H9 (cell line): ENCODE data around the gene MYBBP1A. TPM values are rescaled to one million over a fixed set of nuclear protein-coding genes. Genes with fewer than 3 reads are reported as not detected.

ENCODE experiments used
- DNase-seq: peaks from one replicate; pipeline ENCODE4 v3.0.0-alpha.2; 2017
- H2AFZ ChIP-seq: one replicate; pipeline ENCODE4 v1.6.1; 2013; ENCODE audit warnings: mild to moderate bottlenecking, low read length, control low read depth, moderate library complexity
- H2AK5ac ChIP-seq: 2 replicates; pipeline ENCODE4 v1.6.1; 2013; ENCODE audit warnings: low read length, control low read depth, mixed read lengths; ENCODE audit not compliant: insufficient read length
- H2BK120ac ChIP-seq: one replicate; pipeline ENCODE4 v1.6.1; 2013; ENCODE audit warnings: low read depth, mild to moderate bottlenecking, low read length, control low read depth, inconsistent platforms; ENCODE audit not compliant: poor library complexity, severe bottlenecking
- H2BK12ac ChIP-seq: 2 replicates; pipeline ENCODE4 v1.6.1; 2013; ENCODE audit warnings: low read length, control low read depth, mixed read lengths, low read depth; ENCODE audit not compliant: insufficient read length
- H2BK15ac ChIP-seq: 2 replicates; pipeline ENCODE4 v1.6.1; 2013; ENCODE audit warnings: low read depth, low read length, control low read depth
- H2BK20ac ChIP-seq: one replicate; pipeline ENCODE4 v1.6.1; 2013; ENCODE audit warnings: low read depth, mild to moderate bottlenecking, low read length, control low read depth, inconsistent platforms; ENCODE audit not compliant: poor library complexity, severe bottlenecking
- H2BK5ac ChIP-seq: 2 replicates; pipeline ENCODE4 v1.6.1; 2013; ENCODE audit warnings: low read length, control low read depth, mixed read lengths; ENCODE audit not compliant: insufficient read length
- H3K14ac ChIP-seq: 2 replicates; pipeline ENCODE4 v1.6.1; 2013; ENCODE audit warnings: low read length, control low read depth; ENCODE audit not compliant: insufficient read depth
- H3K18ac ChIP-seq: 2 replicates; pipeline ENCODE4 v1.6.1; 2013; ENCODE audit warnings: low read depth, mild to moderate bottlenecking, mixed read lengths, low read length, control low read depth; ENCODE audit not compliant: insufficient read length
- H3K23ac ChIP-seq: 2 replicates; pipeline ENCODE4 v1.6.1; 2013; ENCODE audit warnings: low read length, control low read depth, mixed read lengths, low read depth; ENCODE audit not compliant: insufficient read length
- H3K23me2 ChIP-seq: 2 replicates; pipeline ENCODE4 v1.6.1; 2013; ENCODE audit warnings: low read depth, mild to moderate bottlenecking, mixed read lengths, low read length, control low read depth; ENCODE audit not compliant: insufficient read length, poor library complexity, severe bottlenecking
- H3K27ac ChIP-seq: 2 replicates; pipeline ENCODE4 v1.5.1; 2013; ENCODE audit warnings: low read length, control low read depth, mixed read lengths, low read depth; ENCODE audit not compliant: insufficient read length
- H3K27me3 ChIP-seq: 2 replicates; pipeline ENCODE4 v1.6.1; 2013; ENCODE audit warnings: low read length, control low read depth, inconsistent platforms; ENCODE audit not compliant: insufficient read depth
- H3K4ac ChIP-seq: 2 replicates; pipeline ENCODE4 v1.6.1; 2013; ENCODE audit warnings: low read depth, mild to moderate bottlenecking, control low read depth, inconsistent platforms, low read length, moderate library complexity
- H3K4me1 ChIP-seq: 2 replicates; pipeline ENCODE4 v1.6.1; 2013; ENCODE audit warnings: low read length, control low read depth, inconsistent platforms; ENCODE audit not compliant: insufficient read depth
- H3K4me2 ChIP-seq: 2 replicates; pipeline ENCODE4 v1.6.1; 2013; ENCODE audit warnings: low read length, control low read depth, mixed read lengths; ENCODE audit not compliant: insufficient read length, insufficient read depth
- H3K56ac ChIP-seq: 2 replicates; pipeline ENCODE4 v1.6.1; 2013; ENCODE audit warnings: low read depth, mild to moderate bottlenecking, mixed read lengths, low read length, control low read depth; ENCODE audit not compliant: insufficient read length
- H3K79me1 ChIP-seq: 2 replicates; pipeline ENCODE4 v1.6.1; 2013; ENCODE audit warnings: low read depth, mild to moderate bottlenecking, moderate library complexity, low read length, control low read depth, inconsistent platforms; ENCODE audit not compliant: insufficient read depth, poor library complexity, severe bottlenecking
- H3K79me2 ChIP-seq: 2 replicates; pipeline ENCODE4 v1.6.1; 2013; ENCODE audit warnings: low read length, control low read depth, inconsistent platforms; ENCODE audit not compliant: insufficient read depth
- H3K9ac ChIP-seq: 2 replicates; pipeline ENCODE4 v1.6.1; 2013; ENCODE audit warnings: low read length, control low read depth, mixed read lengths; ENCODE audit not compliant: insufficient read length; ENCODE audit errors: extremely low read depth
- H3K9me3 ChIP-seq: one replicate; pipeline ENCODE4 v1.6.1; 2013; ENCODE audit warnings: low read depth, low read length, inconsistent platforms; ENCODE audit not compliant: control insufficient read depth
- H3T11ph ChIP-seq: one replicate; pipeline ENCODE4 v1.6.1; 2013; ENCODE audit warnings: mild to moderate bottlenecking, low read length, control low read depth, inconsistent platforms
- H4K20me1 ChIP-seq: one replicate; pipeline ENCODE4 v1.6.1; 2013; ENCODE audit not compliant: control insufficient read depth, insufficient read length, insufficient read depth
- H4K5ac ChIP-seq: 2 replicates; pipeline ENCODE4 v1.6.1; 2013; ENCODE audit warnings: low read depth, mild to moderate bottlenecking, mixed read lengths, low read length, control low read depth; ENCODE audit not compliant: insufficient read length
- H4K8ac ChIP-seq: replicated peaks from 2 replicates; pipeline ENCODE4 v1.6.1; 2013; ENCODE audit warnings: low read length, control low read depth, mixed read lengths, low read depth; ENCODE audit not compliant: insufficient read length
- H4K91ac ChIP-seq: 2 replicates; pipeline ENCODE4 v1.6.1; 2013; ENCODE audit warnings: low read depth, mild to moderate bottlenecking, moderate library complexity, mixed read lengths, low read length, control low read depth; ENCODE audit not compliant: insufficient read length
- H3K27ac Mint-ChIP-seq, 3 experiments: 2 replicates in 2 of 3; 3 replicates in 1 of 3; pipeline ENCODE4 v1.8.0; 2020 to 2021; ENCODE audit warnings: mixed read lengths in 3 of 3, mild to moderate bottlenecking in 1 of 3, moderate library complexity in 1 of 3
- H3K27me3 Mint-ChIP-seq: 2 replicates; pipeline ENCODE4 v1.8.0; 2021; ENCODE audit warnings: low read depth, mild to moderate bottlenecking, moderate library complexity, mixed read lengths
- H3K36me3 Mint-ChIP-seq, 3 experiments: 2 replicates in 2 of 3; 3 replicates in 1 of 3; pipeline ENCODE4 v1.8.0; 2020 to 2021; ENCODE audit warnings: low read depth in 3 of 3, mixed read lengths in 3 of 3; ENCODE audit not compliant: insufficient read depth in 1 of 3
- H3K4me1 Mint-ChIP-seq, 2 experiments: 2 replicates each; pipeline ENCODE4 v1.8.0; 2020; ENCODE audit warnings: mixed read lengths in 2 of 2
- H3K4me3 Mint-ChIP-seq, 2 experiments: 2 replicates in 1 of 2; 3 replicates in 1 of 2; pipeline ENCODE4 v1.8.0; 2020 to 2021; ENCODE audit warnings: mild to moderate bottlenecking in 2 of 2, mixed read lengths in 2 of 2, moderate library complexity in 1 of 2
- H3K9me3 Mint-ChIP-seq, 2 experiments: 2 replicates in 1 of 2; 3 replicates in 1 of 2; pipeline ENCODE4 v1.8.0; 2020; ENCODE audit warnings: mild to moderate bottlenecking in 2 of 2, mixed read lengths in 2 of 2, moderate library complexity in 1 of 2
- WGBS: extraction: QIAGEN DNeasy Blood & Tissue Kit; methylation state at CpG from one replicate; pipeline ENCODE4 v1.1.7; 2013; ENCODE audit warnings: missing lambda C conversion rate, low lambda C conversion rate, mixed read lengths; ENCODE audit not compliant: insufficient read length; ENCODE audit errors: extremely low coverage; 5-methylcytosine and 5-hydroxymethylcytosine counted together
- total RNA-seq: library from RNA; stranded (reverse); gene quantifications from 2 replicates; pipeline ENCODE4 v1.2.1, GENCODE V29; 2021
- TF ChIP-seq, protein P1 (sequence below): fragments of 200-600 bp; sonication (generic); conservative IDR thresholded peaks from 3 replicates; pipeline ENCODE4 v1.8.0; 2021; ENCODE audit warnings: antibody characterized with exemption, mild to moderate bottlenecking

The MYBBP1A gene
- total RNA-seq, 1 experiment from 2014 or later, result 181 TPM

DNA sequence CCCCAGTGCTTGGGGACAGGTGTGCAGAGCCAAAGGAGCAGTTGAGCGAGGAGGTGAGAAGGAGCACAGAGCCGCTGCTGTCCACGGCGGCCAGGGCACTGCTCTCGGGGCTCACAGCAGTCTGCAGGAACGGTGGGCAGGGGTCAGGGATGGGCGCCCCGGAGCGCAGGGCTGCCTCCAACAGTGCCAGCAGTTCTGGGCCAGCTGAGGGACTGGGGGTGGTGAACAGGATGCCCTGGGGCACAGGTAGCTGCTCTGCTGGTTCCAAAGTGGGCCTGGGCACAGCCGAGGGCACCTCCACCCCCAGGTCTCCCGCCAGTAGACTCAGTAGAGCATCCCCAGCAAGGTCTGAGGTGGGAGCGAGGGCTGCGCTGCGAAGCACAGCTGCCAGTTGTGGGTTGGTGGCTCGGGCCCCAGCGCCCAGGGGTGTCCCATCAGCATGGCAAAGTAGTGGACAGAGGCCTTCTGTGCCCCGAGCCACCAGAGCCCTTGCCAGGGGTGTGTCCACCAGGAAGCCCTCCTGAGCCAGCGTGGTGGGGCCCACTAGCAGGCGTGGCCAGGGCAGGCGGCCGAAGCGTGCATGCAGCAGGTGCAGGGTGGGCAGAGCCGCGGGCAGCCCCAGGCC is 3.3 kb upstream of the MYBBP1A start:
- Histone ChIP-seq H4K5ac (no peak overlapping the region), H3K14ac (no peak overlapping the region), H3K18ac (no peak overlapping the region), H3K23me2 (peaks cover 11% of the 10 kb centered on the region), H4K8ac (no peak overlapping the region), H3K56ac (no peak overlapping the region), H3K9ac (no peak overlapping the region), H2AFZ (no peak overlapping the region), H2BK20ac (no peak overlapping the region), H2BK120ac (no peak overlapping the region), H4K20me1 (no peaks in the 10 kb centered on the region), H3K27ac (no peak overlapping the region), H3K9me3 (no peaks in the 10 kb centered on the region), H4K91ac (no peak overlapping the region), H2AK5ac (no peak overlapping the region), H3K27me3 (no peaks in the 10 kb centered on the region), H2BK15ac (no peak overlapping the region), H2BK5ac (no peak overlapping the region), H3T11ph (no peak overlapping the region), H3K4me2 (no peak overlapping the region), H3K4ac (no peak overlapping the region), H3K79me2 (peaks cover 9% of the 10 kb centered on the region; the same call in 1 of the 2 replicates), H3K79me1 (no peaks in the 10 kb centered on the region), H3K4me1 (peaks cover 4% of the 10 kb centered on the region; the same call in 1 of the 2 replicates), H2BK12ac (no peak overlapping the region), H3K23ac (no peak overlapping the region)
- Mint-ChIP-seq H3K27me3 (peaks cover 10% of the 10 kb centered on the region; the same call in 1 of the 2 replicates), H3K36me3 (peaks cover 9 to 17% (median 10%) of the 10 kb centered on the region in 3 experiments), H3K4me1 (peaks cover 30 to 39% of the 10 kb centered on the region in 2 experiments), H3K27ac (peak overlapping the region in 2 of 3 experiments; percentile 16 to 86; a peak in 1 of 7 replicates), H3K9me3 (no peaks in the 10 kb centered on the region), H3K4me3 (no peak overlapping the region)
- TF ChIP-seq, protein P1, sequence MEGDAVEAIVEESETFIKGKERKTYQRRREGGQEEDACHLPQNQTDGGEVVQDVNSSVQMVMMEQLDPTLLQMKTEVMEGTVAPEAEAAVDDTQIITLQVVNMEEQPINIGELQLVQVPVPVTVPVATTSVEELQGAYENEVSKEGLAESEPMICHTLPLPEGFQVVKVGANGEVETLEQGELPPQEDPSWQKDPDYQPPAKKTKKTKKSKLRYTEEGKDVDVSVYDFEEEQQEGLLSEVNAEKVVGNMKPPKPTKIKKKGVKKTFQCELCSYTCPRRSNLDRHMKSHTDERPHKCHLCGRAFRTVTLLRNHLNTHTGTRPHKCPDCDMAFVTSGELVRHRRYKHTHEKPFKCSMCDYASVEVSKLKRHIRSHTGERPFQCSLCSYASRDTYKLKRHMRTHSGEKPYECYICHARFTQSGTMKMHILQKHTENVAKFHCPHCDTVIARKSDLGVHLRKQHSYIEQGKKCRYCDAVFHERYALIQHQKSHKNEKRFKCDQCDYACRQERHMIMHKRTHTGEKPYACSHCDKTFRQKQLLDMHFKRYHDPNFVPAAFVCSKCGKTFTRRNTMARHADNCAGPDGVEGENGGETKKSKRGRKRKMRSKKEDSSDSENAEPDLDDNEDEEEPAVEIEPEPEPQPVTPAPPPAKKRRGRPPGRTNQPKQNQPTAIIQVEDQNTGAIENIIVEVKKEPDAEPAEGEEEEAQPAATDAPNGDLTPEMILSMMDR, result no peak
- no CpG with 5 or more reads among the region's 24 CpGs for WGBS
- DNase-seq, result no peak
